NOMO-1 treated with DMSO at 0.1 percent for 48 hours (cell line): Measurements from ENCODE around the gene EPB41L1.

Experiments used
- DNase-seq: peaks from one replicate; lab custom pipeline; 2025; ENCODE audit not compliant: unreplicated experiment; lab: John Stamatoyannopoulos, UW

EPB41L1 gene

GRCh38 chr20:36218380-36219064, 64.0 kb downstream of the EPB41L1 start:
- no peak for DNase-seq

- no peak for DNase-seq
Measured at GRCh38 chr20:36219671-36220220, 65.2 kb downstream of the EPB41L1 start.

DNA sequence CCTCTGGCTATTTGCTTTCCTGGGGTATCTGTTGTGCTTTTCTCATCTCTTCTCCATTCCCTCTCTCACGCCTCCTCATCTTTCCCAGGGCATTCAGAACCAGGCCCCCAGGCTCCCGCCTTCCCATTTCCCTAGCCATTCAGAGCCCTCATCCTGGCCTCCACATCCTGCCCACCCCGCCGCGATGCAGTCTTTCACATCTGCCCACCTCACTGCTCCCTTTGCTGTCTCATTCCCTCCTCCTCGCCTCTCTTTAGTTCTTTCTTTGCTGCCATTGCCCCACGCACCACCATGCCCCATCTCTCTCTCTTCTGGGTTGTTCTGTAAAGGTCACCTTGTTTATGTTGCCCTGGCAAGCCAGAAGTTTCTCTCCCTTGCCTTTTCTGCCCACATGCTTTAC, 71.1 kb downstream of the EPB41L1 start:
- DNase-seq, result no peak

DNA sequence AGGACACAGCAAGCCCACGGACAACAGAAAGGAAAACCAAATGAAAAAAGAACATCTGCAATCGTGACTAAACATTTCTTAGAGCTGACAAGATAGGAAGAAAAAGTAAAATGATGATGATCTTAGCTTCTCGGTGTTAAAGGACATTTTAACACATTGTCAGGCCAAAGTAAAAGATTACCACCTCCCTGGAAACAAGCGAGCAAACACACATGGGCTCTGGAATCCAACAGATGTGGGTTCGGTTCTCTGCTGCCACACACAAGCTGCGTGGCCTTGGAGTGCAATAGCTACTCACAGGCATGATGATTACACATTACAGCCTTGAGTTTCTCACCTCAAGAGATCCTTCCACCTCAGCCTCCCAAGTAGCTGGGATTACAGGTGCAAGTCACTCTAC, 74.2 kb downstream of the EPB41L1 start:
- no peak for DNase-seq

DNA sequence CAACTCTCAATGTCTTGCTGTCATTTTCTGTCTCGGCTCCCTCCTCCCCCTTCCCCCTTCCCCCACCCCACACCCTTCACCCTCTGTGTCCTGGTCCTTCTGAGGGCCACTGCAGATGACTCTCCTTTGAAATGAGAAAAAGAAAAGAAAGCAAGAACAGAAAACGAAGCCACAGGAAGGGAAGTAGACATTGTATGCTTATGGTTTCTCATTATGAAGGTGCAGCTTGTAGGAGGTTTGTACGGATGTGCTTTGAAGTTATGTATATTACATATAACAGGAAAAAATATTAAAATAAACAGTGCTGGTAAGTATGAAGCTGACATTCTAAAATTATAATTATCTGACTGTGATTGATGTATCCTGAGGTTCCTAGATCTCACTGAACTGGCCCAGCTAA, 75.5 kb downstream of the EPB41L1 start:
- no peak for DNase-seq

DNA sequence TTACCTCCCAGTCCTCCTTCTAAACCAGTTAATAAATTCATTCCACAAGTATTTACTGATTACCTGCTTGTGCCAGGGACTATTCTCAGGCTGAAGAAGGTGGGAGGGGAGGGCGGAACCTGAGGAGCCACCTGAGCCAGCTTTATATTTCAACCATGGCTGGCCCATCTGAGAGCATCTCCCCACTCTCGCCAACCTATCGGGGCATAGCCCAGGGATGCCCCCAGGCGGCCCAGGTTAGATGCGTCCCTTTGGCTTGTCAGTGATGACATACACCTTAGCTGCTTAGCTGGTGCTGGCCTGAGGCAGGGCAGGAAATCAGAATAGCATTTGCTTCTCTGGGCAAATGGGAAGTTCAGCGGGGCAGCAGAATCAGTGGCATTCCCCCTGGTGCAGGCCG, 76.8 kb downstream of the EPB41L1 start:
- DNase-seq, result no peak

DNA sequence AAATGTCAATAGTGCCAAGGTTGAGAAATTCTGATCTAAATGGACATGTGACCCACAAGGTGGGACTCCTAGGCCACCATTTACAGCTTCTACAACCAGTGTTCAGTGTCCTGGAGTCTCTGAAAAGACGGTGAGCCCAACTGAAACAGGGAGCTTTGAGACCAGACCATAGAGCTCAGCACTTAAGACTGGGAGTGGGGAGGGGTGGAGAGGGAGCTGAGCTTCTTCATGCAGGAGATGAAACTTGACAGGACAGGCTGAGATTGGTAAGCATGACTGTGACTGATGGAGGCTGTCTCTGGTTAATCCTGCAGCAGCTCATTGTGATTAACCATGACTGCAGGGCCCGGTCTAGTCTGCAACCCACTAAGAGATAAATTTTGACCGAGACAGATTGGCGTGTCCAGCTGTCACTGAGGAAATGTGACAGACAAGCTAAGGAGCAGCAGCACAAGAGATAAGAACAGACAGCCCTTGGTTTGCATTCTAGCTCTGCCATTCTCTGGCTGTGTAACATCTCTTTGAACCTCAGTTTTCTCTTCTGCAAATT, 80.3 kb downstream of the EPB41L1 start:
- no peak for DNase-seq

GRCh38 chr20:36235892-36236785, 81.6 kb downstream of the EPB41L1 start, which contains the start of gene AAR2:
TSS of gene AAR2 (plus strand) at chr20:36236478. CDS start at chr20:36239869, 3,391 bp downstream.
- peak; percentile 80 for DNase-seq

GRCh38 chr20:36236786-36237121, 82.2 kb downstream of the EPB41L1 start:
- DNase-seq, result no peak

- no peak for DNase-seq
Measured at GRCh38 chr20:36237477-36237876, 82.9 kb downstream of the EPB41L1 start.

DNA sequence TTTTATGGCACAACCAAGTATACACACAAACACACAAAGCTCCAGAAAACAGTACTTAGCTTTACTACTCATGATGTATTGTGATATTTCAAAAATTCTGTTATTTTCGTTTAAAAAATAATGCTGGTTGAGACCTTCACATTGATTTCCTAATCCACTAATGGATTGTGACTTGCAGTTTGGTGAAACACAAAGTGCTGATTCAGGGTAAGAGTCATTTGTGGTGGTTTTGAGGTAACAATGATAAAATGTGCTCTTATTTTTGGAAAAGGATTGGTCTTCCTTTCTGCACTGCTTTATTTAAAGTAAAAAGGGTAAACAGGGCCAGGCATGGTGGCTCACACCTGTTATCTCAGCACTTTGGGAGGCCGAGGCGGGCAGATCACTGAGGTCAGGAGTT, 83.6 kb downstream of the EPB41L1 start:
- DNase-seq, result no peak

- no peak for DNase-seq
Measured at GRCh38 chr20:36238760-36239159, 84.2 kb downstream of the EPB41L1 start.

DNA sequence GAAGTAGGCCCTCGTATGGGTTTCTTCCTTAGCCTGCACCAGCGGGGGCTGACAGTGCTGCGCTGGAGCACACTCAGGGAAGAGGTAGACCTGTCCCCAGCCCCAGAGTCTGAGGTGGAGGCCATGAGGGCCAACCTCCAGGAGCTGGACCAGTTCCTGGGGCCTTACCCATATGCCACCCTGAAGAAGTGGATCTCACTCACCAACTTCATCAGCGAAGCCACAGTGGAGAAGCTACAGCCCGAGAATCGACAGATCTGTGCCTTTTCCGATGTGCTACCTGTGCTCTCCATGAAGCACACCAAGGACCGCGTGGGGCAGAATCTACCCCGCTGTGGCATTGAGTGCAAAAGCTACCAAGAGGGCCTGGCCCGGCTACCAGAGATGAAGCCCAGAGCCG, 85.5 kb downstream of the EPB41L1 start:
- no peak for DNase-seq

- DNase-seq, result no peak
Measured at GRCh38 chr20:36241678-36242077, 87.1 kb downstream of the EPB41L1 start.

DNA sequence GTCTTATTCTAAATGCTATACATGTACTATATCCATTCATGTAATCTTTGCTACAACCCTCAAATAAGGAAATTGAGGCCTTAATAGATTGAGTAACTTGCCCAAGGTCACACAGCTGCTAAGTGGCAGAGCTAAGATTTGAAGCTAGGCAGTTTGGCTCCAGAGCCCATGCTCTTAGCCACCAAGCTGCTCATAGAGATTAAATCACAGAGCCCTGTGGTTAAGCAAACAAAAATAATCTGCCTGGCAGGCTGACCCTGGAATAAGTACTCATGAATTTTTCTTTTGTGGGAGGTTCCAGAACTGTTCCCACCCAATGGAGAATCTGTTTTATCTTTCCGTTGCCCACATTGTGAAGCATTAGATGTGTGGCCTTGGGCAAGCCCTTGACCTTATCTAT, 89.2 kb downstream of the EPB41L1 start:
- DNase-seq, result no peak

DNA sequence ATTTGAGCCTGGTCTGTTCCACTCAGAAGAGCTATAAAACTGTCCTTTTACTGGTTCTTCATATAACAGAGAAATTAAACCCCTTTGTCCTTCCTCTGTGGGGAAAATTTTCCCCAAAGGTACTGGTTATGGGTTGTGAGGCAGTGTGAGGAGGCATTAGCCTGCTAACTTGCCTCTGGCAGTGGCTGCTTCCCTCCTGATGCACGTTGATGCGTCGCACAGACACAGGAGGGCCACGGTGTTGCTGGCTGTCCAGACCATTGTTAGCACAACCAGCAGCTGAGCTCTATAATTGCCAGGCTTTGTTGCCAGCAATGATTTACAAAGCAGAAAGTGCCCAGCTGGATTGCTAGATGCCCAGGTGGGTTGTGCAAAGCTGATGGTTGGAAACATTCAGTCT, 91.9 kb downstream of the EPB41L1 start:
- no peak for DNase-seq

DNA sequence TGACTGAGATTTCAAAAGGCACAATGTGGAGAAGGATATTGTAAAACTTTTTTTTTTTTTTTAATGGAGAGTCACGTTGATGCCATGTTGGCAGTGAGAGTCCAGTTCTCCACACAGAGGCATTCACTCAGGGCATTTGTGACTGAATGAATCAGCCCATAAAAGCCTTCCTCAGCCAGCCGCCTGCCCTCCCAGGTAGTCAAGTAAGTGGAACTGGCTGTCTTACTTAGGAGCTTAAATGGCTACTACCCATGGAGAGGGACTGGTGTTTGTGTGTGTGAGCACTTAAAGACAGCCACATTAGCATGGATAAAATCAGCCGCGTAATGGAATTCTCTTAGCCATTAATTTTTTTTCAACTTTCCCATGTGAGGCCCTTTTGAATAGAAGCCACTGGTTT, 94.3 kb downstream of the EPB41L1 start:
- DNase-seq, result no peak

DNA sequence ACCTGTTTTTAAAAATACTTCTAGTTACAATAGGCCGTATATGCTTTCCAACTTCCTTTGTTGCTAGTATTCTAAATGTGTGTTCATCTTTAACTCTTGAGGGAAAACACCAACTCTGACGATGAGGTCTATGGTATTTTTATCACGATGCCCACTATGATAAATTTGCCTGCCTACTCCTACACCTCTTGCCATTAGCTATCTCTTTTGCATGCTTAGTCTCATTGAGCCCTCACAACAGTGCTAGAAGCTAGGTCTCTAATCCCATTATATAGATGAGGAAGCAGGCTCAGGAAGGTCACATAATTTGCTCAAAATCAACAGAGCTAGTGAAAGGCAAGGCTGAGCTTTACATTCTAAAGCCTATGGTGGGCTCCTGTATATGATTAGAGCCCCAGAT, 94.9 kb downstream of the EPB41L1 start:
- no peak for DNase-seq

- DNase-seq, result no peak
Measured at GRCh38 chr20:36251426-36251825, 96.9 kb downstream of the EPB41L1 start.

GRCh38 chr20:36252511-36252910, 98.0 kb downstream of the EPB41L1 start:
- no peak for DNase-seq

DNA sequence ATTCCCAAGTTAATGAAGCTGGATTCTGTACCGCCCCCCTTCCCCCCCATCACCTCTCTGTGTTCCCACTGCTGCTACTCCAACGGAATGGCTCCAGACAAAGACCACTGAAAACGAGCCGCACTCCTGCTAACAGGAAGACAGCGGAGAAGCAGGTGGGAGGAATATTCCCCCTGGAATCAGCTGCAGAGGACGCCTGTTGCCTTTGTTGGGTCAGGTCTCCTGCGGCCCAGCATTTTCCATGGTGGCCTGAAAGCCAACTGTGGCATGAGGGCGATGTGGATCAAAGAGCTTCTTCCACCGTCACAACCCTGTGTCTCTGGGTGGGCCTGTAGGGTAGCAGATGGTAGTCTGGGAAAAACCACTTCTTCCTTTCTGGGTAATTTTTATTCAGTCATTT, 98.5 kb downstream of the EPB41L1 start:
- no peak for DNase-seq

DNA sequence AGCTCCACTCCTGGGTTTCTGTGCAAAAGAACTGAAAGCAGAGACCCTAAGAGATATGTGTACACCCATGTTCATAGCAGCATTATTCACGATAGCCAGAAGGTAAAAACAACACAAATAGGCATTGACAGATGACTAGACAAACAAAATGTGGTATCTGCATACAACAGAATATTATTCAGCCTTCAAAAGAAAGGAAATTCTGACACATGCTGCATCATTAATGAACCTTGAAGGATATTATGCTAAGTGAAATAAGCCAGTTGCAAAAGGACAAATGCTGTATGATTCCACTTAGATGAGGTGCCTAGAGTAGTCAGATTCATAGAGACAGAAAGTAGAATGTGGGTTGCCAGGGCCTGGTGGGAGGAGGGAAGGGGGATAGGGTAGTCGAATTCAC, 99.5 kb downstream of the EPB41L1 start:
- DNase-seq, result no peak
